ENCODE results near the gene LRP6.

GRCh38 chr12:12265035-12265434 is 1.8 kb downstream of the LRP6 start:
- TF ChIP-seq CTCF (IDR thresholded peaks at IDR 0.05; ENCODE audit: low read depth, low read length, missing input control) (no peak), FOXA1 (IDR thresholded peaks at IDR 0.05) (no peak), TAF1 (conservative IDR thresholded peaks at IDR 0.05) (no peak), MAX (IDR thresholded peaks at IDR 0.05) (no peak)
